DMS114 treated with DMSO at 0.1 percent for 48 hours (cell line): Measurements from ENCODE around the gene RIN3.
A peak's percentile ranks its signal among the peaks of the same experiment; 100 is the strongest.

Experiments
- DNase-seq: peaks from one replicate; lab custom pipeline; 2025; ENCODE audit not compliant: unreplicated experiment; lab: John Stamatoyannopoulos, UW

The RIN3 gene

GRCh38 chr14:92684801-92685560 is 171.4 kb downstream of the RIN3 start:
- DNase-seq: no peak

- no peak for DNase-seq
Observed at GRCh38 chr14:92685784-92686355, 172.3 kb downstream of the RIN3 start.

GRCh38 chr14:92686411-92686899 is 172.9 kb downstream of the RIN3 start:
- no peak for DNase-seq

GRCh38 chr14:92686900-92687427 is 173.4 kb downstream of the RIN3 start:
- peak; percentile 11 for DNase-seq

GRCh38 chr14:92687681-92688433 is 174.3 kb downstream of the RIN3 start:
- DNase-seq: peak; percentile 30

GRCh38 chr14:92688434-92689375 is 175.1 kb downstream of the RIN3 start:
- DNase-seq: peak; percentile 4

GRCh38 chr14:92690171-92691011 is 176.8 kb downstream of the RIN3 start:
- peak; percentile 36 for DNase-seq

GRCh38 chr14:92692822-92693226 is 179.2 kb downstream of the RIN3 start:
- no peak for DNase-seq

- DNase-seq: no peak
Observed at GRCh38 chr14:92693998-92694795, 180.6 kb downstream of the RIN3 start.

GRCh38 chr14:92694807-92695206 is 181.2 kb downstream of the RIN3 start:
- no peak for DNase-seq

GRCh38 chr14:92695562-92695961 is 182.0 kb downstream of the RIN3 start:
- DNase-seq: no peak

GRCh38 chr14:92696366-92696765 is 182.8 kb downstream of the RIN3 start:
- DNase-seq: no peak

- no peak for DNase-seq
Observed at GRCh38 chr14:92698393-92698792, 184.8 kb downstream of the RIN3 start.

- no peak for DNase-seq
Observed at GRCh38 chr14:92701826-92702225, 188.2 kb downstream of the RIN3 start.

- DNase-seq: no peak
Observed at GRCh38 chr14:92702441-92702918, 188.9 kb downstream of the RIN3 start.

- DNase-seq: no peak
Observed at GRCh38 chr14:92703516-92703915, 189.9 kb downstream of the RIN3 start.

GRCh38 chr14:92704036-92704804 is 190.6 kb downstream of the RIN3 start:
- DNase-seq: no peak

GRCh38 chr14:92704821-92705220 is 191.2 kb downstream of the RIN3 start:
- DNase-seq: no peak
